ENCODE results near the gene DEPDC5. TPM values are rescaled to one million over a fixed set of nuclear protein-coding genes. Genes with fewer than 3 reads are reported as not detected.
"Not testable (repeated sequence)": the region's sequence is repeated elsewhere in the genome, so short reads cannot be mapped to it uniquely, and the experiment has no call there.

DEPDC5 gene
- polyA plus RNA-seq, 1 donor = 6.8 TPM

DNA sequence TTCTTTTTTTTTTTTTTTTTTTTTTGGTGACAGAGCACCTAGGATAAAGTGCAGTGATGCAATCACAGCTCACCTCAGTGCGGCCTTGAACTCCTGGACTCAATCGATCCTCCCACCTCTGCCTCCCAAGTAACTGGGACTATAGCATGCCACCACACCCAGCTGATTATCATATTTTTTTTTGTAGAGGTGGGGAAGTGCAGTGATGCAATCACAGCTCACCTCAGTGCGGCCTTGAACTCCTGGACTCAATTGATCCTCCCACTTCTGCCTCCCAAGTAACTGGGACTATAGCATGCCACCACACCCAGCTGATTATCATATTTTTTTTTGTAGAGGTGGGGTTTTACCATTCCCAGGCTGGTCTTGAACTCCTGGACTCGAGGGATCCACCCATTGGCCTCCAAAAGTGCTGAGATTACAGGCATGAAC, 61.6 kb downstream of the DEPDC5 start:
- DNase-seq (ENCODE audit: low read depth) = not testable (repeated sequence)

DNA sequence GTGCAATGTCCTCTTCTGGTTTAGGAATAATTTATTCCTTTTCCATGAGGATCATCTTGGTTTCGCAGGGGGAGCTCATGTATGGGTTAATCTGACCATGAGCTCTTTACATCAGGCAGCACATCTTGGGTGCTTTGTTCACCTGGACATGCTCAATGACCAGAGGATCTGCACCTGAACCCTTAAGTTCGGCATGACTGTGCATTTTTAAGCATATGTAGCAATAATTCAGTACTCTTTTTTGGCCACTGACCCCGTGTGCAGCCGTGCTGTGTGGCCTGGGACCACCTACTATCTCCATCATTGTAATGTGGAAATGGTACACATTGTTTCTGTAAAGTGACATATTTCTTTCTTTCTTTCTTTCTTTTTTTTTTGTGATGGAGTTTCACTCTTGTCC, 62.9 kb downstream of the DEPDC5 start:
- DNase-seq (ENCODE audit: low read depth) = no peak

DNA sequence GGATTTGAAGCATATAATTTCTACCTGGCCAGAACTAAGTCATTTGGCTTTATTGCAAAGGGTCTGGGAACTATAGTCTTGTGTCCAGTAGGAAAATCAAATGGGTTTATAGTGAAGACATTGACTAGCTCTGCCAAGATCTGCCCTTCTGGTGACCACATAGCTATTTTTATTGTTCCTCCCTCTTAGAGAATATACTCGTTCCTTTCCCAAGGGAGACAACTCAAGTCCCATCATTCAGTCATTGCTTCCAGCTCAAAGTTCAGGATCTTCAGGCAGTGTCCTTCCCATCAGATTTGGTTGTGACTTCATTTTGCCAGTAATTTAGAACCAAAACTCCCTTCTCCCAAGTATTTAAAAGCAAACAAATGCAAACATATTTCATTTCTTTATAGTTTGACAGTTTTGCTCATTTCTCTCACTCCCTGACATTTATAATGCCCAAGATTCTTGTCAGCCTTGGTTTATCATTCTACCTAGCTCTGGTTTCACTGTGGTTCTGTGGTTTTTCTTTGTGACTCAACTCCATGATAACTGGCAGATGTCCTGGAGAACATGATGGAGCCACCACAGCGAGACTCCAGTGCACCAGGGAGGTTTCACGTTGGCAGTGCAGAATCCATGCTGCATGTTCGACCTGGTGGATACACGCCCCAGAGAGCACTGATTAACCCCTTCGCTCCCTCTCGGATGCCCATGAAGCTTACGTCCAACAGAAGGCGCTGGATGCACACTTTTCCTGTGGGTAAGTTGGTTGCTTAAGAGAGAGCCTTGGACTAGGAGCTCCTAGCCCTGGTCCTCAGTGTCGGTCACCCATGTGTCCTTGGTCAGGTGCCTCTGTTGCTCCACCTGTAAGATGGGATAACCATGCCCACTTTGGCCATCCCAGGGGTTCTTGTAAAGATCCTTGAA, 64.9 kb downstream of the DEPDC5 start:
- no peak for DNase-seq (ENCODE audit: low read depth)

DNA sequence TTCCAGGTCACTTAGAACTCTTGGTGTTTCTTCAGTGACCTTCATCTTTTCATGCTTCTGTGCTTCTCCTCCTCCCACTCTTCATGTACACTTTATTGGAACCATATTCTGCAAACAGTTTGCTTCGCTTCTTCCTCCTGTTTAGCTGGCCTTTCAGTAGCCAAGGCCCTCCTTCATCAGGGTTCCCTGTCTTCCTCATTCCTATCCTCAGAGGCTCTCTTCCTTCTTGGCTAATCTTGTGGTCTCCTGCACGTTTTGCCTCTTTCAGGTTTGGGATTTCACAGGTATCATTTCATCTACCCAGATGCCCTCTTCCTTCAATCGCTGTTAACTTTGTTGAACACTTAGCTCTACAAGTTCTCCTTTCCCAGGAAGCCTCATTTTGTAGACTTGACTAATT, 66.8 kb downstream of the DEPDC5 start:
- DNase-seq (ENCODE audit: low read depth) = no peak

DNA sequence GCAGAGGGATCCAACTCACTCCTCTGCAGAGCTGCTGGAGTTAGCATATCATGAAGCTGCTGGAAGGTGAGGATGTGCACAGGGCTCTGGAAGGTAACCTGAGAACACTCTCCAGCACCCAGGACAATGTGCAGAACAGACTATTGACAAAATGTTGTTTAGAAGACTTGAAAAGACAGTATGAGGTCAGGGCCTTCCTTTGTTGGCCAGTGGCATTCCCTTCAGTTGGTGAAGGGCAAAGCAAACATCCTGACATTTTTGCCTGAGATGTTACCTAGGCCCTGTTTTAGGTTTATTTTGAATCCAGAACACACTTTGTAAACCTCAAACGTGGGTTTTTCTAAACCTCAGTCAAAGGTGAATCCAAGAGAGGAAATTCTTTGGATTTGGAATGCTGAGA, 67.8 kb downstream of the DEPDC5 start:
- DNase-seq (ENCODE audit: low read depth) = no peak

DNA sequence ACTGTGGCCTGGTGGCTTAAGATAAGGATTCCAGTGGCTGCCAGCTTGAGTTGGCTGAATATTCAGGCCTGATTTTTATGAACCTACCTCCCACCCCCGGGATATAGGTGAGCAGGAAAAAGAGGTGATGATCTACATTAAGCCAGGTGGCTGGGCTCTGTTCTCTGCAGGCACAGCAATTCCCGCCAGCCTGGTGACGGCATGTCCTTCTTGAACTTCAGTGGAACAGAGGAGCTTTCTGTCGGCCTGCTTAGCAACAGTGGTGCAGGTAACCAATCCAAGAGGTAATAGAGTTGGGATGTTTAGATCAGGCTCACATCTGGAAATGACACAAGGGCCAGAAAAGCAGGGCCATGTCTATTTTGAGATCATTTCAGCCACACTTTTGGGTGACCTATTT, 68.7 kb downstream of the DEPDC5 start:
- DNase-seq (ENCODE audit: low read depth) = no peak

DNA sequence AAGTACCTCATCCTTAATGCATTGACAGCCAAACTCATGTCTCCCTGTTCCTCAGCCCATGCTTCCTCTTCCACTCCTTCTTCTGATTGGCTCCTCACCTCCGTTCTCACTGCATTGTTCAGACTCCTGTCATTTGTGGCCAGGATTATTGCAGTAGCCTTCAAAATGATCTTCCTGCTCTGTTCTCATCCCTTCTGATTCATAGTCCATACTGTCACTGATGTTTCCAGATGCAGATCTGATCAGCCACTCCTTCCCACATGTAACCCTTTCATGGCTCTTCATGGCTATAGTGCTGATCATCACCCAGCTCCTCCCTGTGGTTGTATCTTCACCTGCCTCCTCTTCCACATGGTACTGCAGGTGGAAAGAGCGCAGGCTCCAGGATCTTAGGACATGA, 71.7 kb downstream of the DEPDC5 start:
- DNase-seq (ENCODE audit: low read depth) = no peak

DNA sequence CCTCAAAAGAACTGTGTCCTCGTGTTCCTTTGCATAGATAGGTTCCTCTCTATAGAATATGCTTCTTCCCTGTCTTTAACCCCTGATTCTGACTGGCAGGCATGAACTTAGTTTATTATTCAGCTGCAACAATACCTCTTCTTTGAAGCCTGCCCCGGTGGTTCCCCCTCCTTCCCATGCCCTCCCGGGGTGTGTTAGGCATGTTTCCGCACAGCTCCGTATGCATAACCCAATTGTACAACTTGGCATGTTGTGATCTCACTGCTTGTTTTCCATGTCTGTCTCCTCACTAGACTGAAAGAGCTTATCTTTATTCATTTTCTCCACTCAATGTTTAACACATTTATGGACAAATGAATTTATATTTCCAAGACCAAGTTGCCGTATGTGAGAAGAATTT, 72.6 kb downstream of the DEPDC5 start:
- no peak for DNase-seq (ENCODE audit: low read depth)

DNA sequence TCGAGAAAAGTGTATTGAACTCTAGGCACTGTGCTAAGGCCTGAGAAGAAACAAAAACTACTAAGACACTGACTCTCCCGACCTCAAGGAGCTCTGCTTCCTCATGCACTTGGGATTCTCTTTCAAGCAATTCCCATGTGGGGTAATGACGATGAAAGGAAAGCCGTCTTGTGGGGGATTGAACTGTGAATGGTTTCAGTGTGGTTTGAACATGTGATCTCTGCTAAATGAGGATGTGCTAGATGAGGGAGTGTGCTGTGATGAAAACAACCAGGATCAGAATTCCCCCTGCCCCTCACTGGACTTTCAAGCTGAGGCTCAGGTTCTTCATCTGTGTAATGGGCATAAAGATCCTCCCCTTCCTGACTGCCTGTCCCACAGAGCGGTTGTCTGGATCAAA, 74.9 kb downstream of the DEPDC5 start:
- no peak for DNase-seq (ENCODE audit: low read depth)

DNA sequence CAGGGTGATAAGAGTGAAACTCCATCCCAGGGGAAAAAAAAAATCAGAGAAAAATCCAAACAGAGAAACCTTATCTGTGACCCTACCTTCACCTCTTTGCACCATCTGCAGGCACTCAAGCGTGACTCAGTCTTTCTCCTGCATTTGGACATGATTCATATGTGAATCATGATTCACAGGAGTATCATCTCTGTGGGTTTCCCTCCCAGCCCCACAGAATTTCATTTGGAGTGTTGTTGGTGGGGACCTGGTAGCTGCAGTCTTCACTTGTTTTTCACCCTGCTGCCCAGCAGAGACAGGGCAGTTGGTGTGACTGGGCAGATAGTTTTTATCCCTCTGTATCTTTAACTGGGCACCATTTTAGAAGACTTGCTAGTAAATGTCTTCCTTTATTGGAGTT, 75.7 kb downstream of the DEPDC5 start:
- no peak for DNase-seq (ENCODE audit: low read depth)

DNA sequence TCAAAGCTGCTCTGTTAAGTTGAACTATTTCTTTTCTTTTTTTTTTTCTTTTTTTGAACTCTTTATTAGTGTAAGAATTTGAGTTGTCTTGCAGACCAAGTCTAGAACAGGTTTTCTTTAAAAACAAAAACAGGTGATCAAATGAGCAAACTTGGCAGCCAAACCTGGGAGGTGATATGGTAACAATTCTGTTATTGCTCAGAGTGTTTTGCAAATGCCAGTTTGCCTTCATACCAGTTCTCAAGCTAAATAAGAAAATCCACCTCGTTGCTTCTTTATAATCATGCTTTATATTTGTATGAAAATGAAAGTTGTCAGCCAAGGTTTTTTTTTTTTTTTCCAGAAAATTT, 76.9 kb downstream of the DEPDC5 start:
- DNase-seq (ENCODE audit: low read depth) = no peak

DNA sequence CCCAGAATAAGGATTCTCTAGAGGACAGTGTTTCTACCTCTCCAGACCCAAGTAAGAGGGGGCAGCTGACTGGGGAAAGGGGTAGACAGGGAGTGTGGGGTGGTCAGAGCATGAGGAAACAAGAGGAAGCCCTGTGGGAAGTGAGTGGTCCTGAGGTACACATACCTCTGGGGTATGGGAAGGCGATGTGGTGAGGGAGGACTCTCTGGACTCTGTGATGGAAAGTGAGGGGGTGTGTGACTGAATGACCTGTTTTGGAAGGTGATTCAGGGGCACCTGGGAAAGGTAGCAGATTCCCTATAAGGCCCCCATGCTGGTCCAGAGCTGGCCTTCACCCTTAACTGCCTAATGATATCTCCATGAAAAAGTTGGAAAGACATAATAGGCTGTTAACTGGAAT, 80.1 kb downstream of the DEPDC5 start:
- no peak for DNase-seq (ENCODE audit: low read depth)

DNA sequence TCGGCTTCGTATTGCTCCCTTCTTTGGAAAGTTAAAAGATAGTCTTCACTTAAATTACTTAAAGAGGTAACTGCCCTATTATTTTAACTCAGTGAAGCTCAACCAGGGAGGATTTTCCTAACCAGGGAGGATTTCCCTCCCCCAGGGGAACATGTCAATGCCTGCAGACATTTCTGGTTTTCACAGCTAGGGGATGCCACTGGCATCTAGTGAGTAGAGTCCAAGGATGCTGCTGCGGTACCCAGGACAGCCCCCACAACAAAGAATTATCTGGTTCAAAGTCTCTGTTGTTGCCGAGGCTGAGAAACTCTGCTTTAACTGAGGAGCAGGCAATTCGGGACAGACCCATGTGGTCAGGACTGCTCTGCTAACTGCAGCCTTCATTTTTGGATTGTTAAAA, 82.2 kb downstream of the DEPDC5 start:
- DNase-seq (ENCODE audit: low read depth) = no peak

DNA sequence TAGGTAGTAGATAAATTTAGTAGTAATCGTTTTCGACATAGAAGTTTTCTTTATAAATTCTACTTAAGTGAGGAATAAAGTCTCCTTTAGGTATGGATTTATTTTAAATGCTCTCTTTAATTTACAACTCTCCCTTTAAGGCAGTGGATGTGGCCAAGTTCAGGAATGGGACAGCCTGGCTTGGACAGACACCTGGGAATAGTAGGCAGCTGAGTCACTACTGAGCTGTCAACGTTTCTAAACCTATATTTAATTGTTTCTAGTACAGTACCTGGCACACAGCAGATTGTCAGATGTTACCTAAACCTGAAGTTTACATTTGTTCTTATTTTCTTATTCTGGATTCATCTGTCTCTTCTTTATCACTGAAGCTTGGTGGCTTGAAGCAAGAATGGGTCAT, 85.1 kb downstream of the DEPDC5 start:
- DNase-seq (ENCODE audit: low read depth) = no peak

DNA sequence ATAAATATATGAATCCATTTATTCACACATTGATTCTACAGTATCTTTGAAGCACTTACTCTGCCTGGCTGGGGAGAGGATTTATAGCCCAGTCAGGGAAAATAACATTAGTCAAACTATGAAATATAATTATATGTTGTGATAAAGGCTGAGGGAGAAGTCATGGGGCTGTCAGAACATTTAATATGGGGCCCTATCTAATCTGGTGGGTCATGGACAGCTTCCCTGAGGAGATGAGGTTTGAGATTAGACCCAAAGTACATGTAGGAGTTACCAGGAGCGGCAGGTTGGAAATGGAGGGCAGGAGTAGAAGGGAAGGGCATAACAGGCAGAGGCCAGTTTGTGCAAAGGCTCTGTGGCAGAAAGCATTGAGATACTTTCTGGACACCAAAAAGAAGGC, 86.2 kb downstream of the DEPDC5 start:
- no peak for DNase-seq (ENCODE audit: low read depth)

DNA sequence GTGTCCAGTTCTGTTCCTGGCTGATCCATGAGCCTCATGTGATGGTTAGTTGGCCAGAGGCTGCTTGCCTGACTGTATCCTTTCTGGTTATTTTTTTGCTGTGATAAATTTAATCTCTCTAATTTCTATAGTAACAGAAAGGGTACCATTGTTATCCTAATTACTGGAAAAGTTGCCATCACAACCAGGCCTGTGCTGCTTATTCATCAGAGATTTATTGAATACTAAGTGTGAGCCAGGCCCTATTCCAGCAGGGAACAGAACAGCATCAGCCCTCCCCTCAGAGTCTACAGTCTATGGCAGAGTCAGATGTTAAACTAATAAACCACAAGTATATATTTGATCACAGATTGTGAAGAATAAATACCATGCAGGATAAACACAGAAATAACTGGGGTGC, 86.8 kb downstream of the DEPDC5 start:
- no peak for DNase-seq (ENCODE audit: low read depth)

DNA sequence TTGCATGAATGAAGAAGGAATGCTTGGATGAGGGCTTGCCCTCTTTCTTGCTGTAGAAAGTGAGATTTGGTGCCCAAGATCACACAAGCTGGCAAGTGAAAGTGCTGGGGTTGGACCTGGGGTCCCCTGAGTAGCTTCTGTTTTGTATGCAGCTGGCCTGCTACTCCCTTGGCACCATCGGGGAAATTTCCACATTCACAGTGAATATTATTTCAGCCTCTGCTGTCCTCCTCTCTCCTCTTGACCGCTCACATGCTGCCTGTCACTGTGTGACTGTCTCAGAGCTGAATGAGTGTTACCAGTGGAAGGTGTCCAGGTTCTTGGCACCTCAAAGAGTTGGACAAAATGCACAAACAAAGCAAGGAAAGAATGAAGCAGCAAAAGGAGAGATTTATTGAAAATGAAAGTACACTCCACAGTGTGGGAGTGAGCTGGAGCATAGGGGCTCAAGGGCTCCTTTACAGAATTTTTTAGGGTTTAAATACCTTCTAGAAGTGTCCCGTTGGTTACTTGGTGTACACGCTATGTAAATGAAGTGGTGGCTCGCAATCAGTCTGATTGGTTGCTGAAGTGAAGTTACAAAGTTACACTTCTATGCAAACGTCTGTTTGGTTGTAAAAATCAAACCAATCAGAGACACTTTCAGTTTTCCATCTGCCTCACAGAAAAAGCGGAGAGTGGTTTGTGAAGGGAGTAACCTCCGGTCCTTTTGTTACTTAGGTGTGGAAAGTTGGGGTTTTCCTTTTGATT, 87.4 kb downstream of the DEPDC5 start:
- no peak for DNase-seq (ENCODE audit: low read depth)

DNA sequence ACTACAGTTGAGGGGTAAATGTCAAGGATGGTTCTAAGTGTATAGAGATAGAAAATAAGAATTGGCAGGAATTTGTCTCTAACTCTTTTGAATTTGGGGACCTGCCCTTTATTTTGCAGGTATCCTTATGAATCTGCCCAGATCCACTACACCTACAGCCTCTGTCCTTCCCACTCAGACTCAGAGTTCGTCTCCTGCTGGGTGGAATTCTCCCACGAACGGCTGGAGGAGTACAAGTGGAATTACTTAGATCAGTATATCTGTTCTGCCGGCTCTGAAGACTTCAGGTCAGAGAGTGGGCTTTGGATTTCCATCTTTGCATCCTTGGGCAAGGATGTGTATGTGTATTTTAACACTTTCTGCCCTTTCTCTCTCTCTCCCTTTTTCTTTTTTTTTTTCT, 89.7 kb downstream of the DEPDC5 start:
- no peak for DNase-seq (ENCODE audit: low read depth)

DNA sequence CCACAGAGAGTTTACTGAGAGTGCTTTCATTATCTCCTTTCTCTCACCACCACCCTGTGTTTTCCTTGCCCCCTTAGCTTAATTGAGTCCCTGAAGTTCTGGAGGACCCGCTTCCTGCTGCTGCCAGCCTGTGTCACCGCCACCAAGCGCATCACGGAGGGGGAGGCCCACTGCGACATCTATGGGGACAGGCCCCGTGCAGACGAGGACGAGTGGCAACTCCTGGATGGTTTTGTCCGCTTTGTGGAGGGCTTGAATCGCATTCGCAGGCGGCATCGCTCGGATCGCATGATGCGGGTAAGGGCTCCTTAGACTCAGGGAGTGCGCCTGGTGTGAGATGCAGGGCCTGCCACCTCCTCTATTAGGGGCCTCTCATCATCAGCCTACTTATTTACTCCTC, 91.1 kb downstream of the DEPDC5 start:
- DNase-seq (ENCODE audit: low read depth) = no peak

DNA sequence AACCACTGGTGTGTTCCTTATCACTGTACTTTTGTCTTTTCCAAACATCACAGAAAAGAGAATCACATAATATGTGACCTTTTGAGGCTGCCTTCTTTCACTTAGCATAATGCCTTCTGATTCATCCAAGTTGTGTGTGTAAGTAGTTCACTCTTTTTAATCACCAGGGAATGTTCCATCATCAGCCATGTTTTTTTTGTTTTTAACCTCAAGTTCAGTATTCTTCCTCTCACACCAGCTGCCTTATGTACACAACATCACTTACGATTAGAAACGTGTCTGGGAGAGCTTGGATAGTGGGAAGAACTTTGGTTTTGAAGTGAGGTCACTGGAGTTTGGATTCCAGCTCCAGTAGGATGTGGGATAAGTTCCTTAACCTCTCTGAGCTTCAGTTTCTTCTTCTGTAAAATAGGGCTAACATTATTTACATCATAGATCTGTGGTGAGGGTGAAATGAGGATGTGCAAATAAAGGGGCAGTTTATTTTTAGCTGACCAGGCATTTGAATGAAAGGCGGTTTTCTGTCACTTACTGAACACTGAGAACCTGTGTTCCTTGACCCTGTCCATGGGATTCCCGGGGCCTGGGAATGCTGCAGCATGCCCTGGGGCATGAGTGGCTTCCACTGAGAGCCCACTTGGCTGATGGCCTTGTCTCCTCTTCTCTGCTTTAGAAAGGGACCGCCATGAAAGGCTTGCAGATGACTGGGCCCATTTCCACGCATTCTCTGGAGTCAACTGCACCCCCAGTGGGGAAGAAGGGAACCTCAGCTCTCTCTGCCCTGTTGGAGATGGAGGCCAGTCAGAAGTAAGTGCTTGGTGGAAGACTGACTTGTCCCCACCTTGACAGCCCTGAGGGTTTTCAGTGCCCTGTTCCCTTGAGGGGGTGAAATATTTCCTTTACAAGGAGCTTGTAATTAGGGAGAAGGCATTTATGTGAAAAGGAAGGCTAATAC, 92.6 kb downstream of the DEPDC5 start:
- DNase-seq (ENCODE audit: low read depth) = no peak

DNA sequence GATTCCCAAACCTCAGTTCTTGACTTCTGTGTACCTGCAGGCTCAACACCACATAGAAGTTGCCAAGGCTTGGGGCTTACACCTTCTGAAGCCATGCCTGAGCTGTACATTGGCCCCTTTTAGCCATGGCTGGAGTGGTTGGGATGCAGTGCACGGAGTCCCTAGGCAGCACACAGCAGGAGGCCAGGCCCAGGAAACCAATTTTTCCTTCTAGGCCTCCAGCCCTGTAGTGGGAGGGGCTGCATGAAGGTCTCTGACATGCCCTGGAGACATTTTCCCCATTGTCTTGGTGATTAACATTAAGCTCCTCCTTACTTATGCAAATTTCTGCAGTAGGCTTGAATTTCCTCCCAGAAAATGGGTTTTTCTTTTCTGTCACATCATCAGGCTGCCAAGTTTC, 94.6 kb downstream of the DEPDC5 start:
- no peak for DNase-seq (ENCODE audit: low read depth)

DNA sequence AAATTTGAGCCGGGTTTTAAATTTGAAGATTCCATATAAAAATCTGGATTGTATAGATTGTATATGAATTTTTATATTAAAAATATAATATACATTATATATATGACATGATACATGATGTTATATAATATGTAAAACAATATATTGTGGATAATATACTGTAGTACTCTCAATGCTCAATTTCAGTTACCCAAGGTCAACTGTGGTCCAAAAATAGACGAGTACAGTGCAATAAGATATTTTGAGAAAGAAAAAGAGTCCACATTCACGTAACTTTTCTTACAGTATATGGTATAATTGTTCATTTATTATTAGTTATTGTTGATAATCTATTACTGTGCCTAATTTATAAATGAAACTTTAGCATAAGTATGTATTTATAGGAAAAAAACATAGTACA, 96.3 kb downstream of the DEPDC5 start:
- DNase-seq (ENCODE audit: low read depth) = no peak
